ENCODE measurements around the gene LCMT1. TPM values are rescaled to one million over a fixed set of nuclear protein-coding genes. Genes with fewer than 3 reads are reported as not detected.

Gene LCMT1
- total RNA-seq, 5 donors from 2014 or later (not counting 1 experiment from before 2014, with no cell fraction given): 35.7 to 42.9 (median 36.0) TPM

DNA sequence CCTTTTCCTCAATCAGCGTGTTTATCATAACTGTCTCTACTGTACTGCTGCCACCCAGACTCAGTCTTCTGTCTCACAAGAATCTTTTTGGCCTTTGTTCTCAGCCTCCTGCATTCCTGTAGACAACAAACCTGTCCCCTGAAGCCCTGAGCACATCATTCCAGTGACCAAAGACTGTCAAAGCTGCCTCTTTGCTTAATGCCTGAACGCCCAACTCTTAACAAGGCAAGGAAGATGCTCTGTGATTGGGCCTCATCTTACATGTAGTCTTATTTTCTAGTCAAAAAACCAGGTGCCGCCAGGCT, 75.9 kb downstream of the LCMT1 start:
- Mint-ChIP-seq H3K4me1 (no peaks in the 10 kb centered on the region), H3K27ac (no peak overlapping the region), H3K9me3 (no peaks in the 10 kb centered on the region), H3K36me3 (peaks cover 3% of the 10 kb centered on the region), H3K4me3 (no peak overlapping the region), H3K27me3 (no peaks in the 10 kb centered on the region)
- POLR2A ChIA-PET: no interaction called here
- no peaks in the 10 kb centered on the region for H3K27me3 ChIP-seq (replicated peaks in 1 of 2; ENCODE audit: control insufficient read depth in 2 of 2, extremely low read depth in 1 of 2, insufficient read depth in 2 of 2, low read length in 1 of 2)
- no peaks in the 10 kb centered on the region for H3K9me3 ChIP-seq
- no peak overlapping the region for H3K4me3 ChIP-seq (ENCODE audit: control insufficient read depth in 1 of 2, extremely low read depth in 1 of 2, low read length in 1 of 2)
- H3K36me3 ChIP-seq (ENCODE audit: control insufficient read depth in 2 of 2, extremely low read depth in 1 of 2, insufficient read depth in 1 of 2, low read length in 1 of 2): no peaks in the 10 kb centered on the region
- DNase-seq (no peak), ATAC-seq (replicated peaks in 1 of 4) (no peak)
- WGBS (ENCODE audit: insufficient coverage): 97% methylated on average over 3 of the region's 3 CpGs
- CTCF ChIA-PET: no interaction called here
- H3K27ac ChIP-seq (ENCODE audit: low read length): no peak overlapping the region
- H3K4me1 ChIP-seq (ENCODE audit: control insufficient read depth in 1 of 2, extremely low read depth in 1 of 2, insufficient read depth in 2 of 2, low read length in 2 of 2): no peaks in the 10 kb centered on the region

DNA sequence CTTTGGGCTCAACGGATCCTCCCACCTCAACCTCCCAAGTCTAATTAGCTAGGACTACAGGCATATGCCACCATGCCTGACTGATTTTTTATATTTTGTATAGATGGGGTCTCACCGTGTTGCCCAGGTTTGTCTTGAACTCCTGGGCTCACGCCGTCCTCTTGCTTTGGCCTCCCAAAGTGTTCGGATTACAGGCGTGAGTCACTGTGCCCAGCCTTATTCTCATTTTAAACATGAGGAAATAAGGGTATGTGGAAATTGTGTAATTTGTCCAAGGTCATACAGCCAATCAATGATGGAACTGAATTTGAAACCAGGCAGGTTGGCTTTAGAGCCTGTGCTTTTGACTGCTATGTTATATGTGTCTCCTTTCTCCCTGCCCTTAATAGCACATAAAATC, 77.8 kb downstream of the LCMT1 start:
- no peak overlapping the region for H3K4me3 Mint-ChIP-seq
- POLR2A ChIA-PET: no interaction called here
- Histone ChIP-seq H3K36me3 (ENCODE audit: control insufficient read depth in 2 of 2, extremely low read depth in 1 of 2, insufficient read depth in 1 of 2, low read length in 1 of 2) (no peaks in the 10 kb centered on the region), H3K9me3 (no peaks in the 10 kb centered on the region), H3K4me3 (ENCODE audit: control insufficient read depth in 1 of 2, extremely low read depth in 1 of 2, low read length in 1 of 2) (no peak overlapping the region), H3K27me3 (replicated peaks in 1 of 2; ENCODE audit: control insufficient read depth in 2 of 2, extremely low read depth in 1 of 2, insufficient read depth in 2 of 2, low read length in 1 of 2) (no peaks in the 10 kb centered on the region), H3K4me1 (ENCODE audit: control insufficient read depth in 1 of 2, extremely low read depth in 1 of 2, insufficient read depth in 2 of 2, low read length in 2 of 2) (no peaks in the 10 kb centered on the region), H3K27ac (ENCODE audit: low read length) (no peak overlapping the region)
- H3K4me1 Mint-ChIP-seq: no peaks in the 10 kb centered on the region
- H3K36me3 Mint-ChIP-seq: peaks cover 3% of the 10 kb centered on the region
- DNase-seq: no peak
- H3K27ac Mint-ChIP-seq: no peak overlapping the region
- WGBS (ENCODE audit: insufficient coverage): 100% methylated on average over 4 of the region's 6 CpGs
- CTCF ChIA-PET: no interaction called here
- H3K9me3 Mint-ChIP-seq: no peaks in the 10 kb centered on the region
- no peak for ATAC-seq (replicated peaks in 1 of 4)
- H3K27me3 Mint-ChIP-seq: no peaks in the 10 kb centered on the region

DNA sequence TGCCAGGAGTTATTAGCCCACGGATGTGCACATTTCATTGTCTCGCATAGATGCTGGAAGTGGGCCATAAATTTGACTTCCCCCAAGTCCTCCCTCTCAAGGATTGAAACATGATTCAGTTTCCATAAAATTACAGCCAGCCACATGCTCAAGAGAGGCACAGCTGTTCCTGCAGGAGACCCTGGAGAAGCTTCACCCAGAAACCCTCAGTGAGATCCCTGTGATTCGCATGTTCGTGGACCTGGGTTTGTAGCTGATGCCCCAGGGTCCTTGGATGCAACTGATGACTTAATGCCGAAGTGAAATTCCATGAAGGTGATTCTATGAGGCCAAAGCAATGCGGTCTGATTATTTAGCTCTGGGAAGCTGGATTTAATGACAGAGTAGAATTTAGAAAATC, 80.6 kb downstream of the LCMT1 start:
- Histone ChIP-seq H3K4me1 (ENCODE audit: control insufficient read depth in 1 of 2, extremely low read depth in 1 of 2, insufficient read depth in 2 of 2, low read length in 2 of 2) (no peaks in the 10 kb centered on the region), H3K27ac (ENCODE audit: low read length) (no peak overlapping the region), H3K9me3 (no peaks in the 10 kb centered on the region), H3K36me3 (ENCODE audit: control insufficient read depth in 2 of 2, extremely low read depth in 1 of 2, insufficient read depth in 1 of 2, low read length in 1 of 2) (no peaks in the 10 kb centered on the region), H3K27me3 (replicated peaks in 1 of 2; ENCODE audit: control insufficient read depth in 2 of 2, extremely low read depth in 1 of 2, insufficient read depth in 2 of 2, low read length in 1 of 2) (no peaks in the 10 kb centered on the region), H3K4me3 (ENCODE audit: control insufficient read depth in 1 of 2, extremely low read depth in 1 of 2, low read length in 1 of 2) (no peak overlapping the region)
- Mint-ChIP-seq H3K4me1 (no peaks in the 10 kb centered on the region), H3K27ac (no peak overlapping the region), H3K36me3 (peaks cover 3% of the 10 kb centered on the region), H3K4me3 (no peak overlapping the region), H3K9me3 (no peaks in the 10 kb centered on the region), H3K27me3 (no peaks in the 10 kb centered on the region)
- ChIA-PET POLR2A (no interaction called here), CTCF (no interaction called here)
- no peak for ATAC-seq (replicated peaks in 1 of 4)
- 83% methylated on average over 4 of the region's 6 CpGs for WGBS (ENCODE audit: insufficient coverage)
- no peak for DNase-seq

DNA sequence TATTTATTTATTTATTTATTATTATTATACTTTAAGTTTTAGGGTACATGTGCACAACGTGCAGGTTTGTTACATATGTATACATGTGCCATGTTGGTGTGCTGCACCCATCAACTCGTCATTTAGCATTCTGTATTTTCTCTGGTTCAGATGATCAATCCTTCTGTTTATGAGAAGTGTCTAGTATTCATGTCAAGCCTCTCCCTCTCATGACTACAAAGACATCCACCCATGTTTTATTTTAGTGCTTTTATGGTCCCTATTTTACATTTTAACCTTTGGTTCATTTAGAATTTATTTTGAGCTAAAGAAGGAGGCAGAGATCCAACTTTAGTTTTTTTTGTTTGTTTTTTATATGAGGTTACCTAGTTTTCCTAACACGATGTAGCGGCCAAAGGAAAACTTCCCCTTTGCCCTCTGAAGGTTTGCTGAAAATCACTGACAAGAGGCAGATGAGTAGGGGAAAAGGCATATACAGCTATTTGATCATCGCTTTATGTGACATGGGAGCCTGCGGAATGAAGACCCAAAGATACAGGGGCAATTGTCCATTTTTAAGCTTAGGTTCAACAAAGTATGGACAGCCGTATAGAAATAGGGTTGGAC, 82.8 kb downstream of the LCMT1 start:
- no peak overlapping the region for H3K4me3 ChIP-seq (ENCODE audit: control insufficient read depth in 1 of 2, extremely low read depth in 1 of 2, low read length in 1 of 2)
- ATAC-seq (replicated peaks in 1 of 4): no peak
- no peak overlapping the region for H3K27ac Mint-ChIP-seq

DNA sequence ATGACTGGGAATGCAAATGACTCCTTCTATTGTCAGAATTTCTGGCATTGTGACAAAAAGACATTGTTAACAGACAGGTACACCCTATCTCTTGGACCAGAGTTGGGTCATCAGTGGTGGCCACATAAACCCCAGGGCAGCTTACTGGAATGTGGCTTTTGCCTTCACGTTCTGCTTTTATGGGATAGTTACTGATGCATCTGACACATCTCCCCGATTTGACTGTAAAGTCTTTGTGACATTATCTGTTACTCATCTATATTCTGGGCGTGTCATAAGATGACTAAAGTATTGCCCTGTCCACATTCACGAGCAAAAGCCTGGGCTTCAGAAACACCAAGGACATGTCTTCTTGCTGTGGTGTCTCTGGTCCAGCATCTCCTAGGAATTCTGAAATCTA, 86.5 kb downstream of the LCMT1 start:
- no peaks in the 10 kb centered on the region for H3K36me3 Mint-ChIP-seq
- Histone ChIP-seq H3K4me3 (ENCODE audit: control insufficient read depth in 1 of 2, extremely low read depth in 1 of 2, low read length in 1 of 2) (no peak overlapping the region), H3K27me3 (replicated peaks in 1 of 2; ENCODE audit: control insufficient read depth in 2 of 2, extremely low read depth in 1 of 2, insufficient read depth in 2 of 2, low read length in 1 of 2) (no peaks in the 10 kb centered on the region), H3K27ac (ENCODE audit: low read length) (no peak overlapping the region), H3K36me3 (ENCODE audit: control insufficient read depth in 2 of 2, extremely low read depth in 1 of 2, insufficient read depth in 1 of 2, low read length in 1 of 2) (no peaks in the 10 kb centered on the region), H3K9me3 (no peaks in the 10 kb centered on the region), H3K4me1 (ENCODE audit: control insufficient read depth in 1 of 2, extremely low read depth in 1 of 2, insufficient read depth in 2 of 2, low read length in 2 of 2) (no peaks in the 10 kb centered on the region)
- H3K4me3 Mint-ChIP-seq: no peak overlapping the region
- H3K27ac Mint-ChIP-seq: no peak overlapping the region
- H3K27me3 Mint-ChIP-seq: no peaks in the 10 kb centered on the region
- CTCF ChIA-PET: no interaction called here
- no peaks in the 10 kb centered on the region for H3K4me1 Mint-ChIP-seq
- DNase-seq (no peak), ATAC-seq (replicated peaks in 1 of 4) (no peak)
- no CpG with 5 or more reads among the region's 4 CpGs for WGBS (ENCODE audit: insufficient coverage)
- no peaks in the 10 kb centered on the region for H3K9me3 Mint-ChIP-seq
- POLR2A ChIA-PET: no interaction called here

More for the DNA sequence above, 82.8 kb downstream of the LCMT1 start:
- no peaks in the 10 kb centered on the region for H3K27me3 ChIP-seq (replicated peaks in 1 of 2; ENCODE audit: control insufficient read depth in 2 of 2, extremely low read depth in 1 of 2, insufficient read depth in 2 of 2, low read length in 1 of 2)
- ChIA-PET CTCF (interaction anchor here in 1 of 2 donors (0.6 kb wide), 1 partner anchor 23 kb away, joined by 5 read pairs; no protein-coding TSS in a partner anchor), POLR2A (no interaction called here)
- no peak overlapping the region for H3K27ac ChIP-seq (ENCODE audit: low read length)
- 93% methylated on average over 3 of the region's 7 CpGs for WGBS (ENCODE audit: insufficient coverage)
- H3K36me3 Mint-ChIP-seq: peaks cover 3% of the 10 kb centered on the region
- no peaks in the 10 kb centered on the region for H3K4me1 ChIP-seq (ENCODE audit: control insufficient read depth in 1 of 2, extremely low read depth in 1 of 2, insufficient read depth in 2 of 2, low read length in 2 of 2)
- H3K9me3 ChIP-seq: no peaks in the 10 kb centered on the region
- H3K27me3 Mint-ChIP-seq: no peaks in the 10 kb centered on the region
- DNase-seq: no peak
- no peaks in the 10 kb centered on the region for H3K36me3 ChIP-seq (ENCODE audit: control insufficient read depth in 2 of 2, extremely low read depth in 1 of 2, insufficient read depth in 1 of 2, low read length in 1 of 2)
- H3K4me1 Mint-ChIP-seq: no peaks in the 10 kb centered on the region
- H3K9me3 Mint-ChIP-seq: no peaks in the 10 kb centered on the region
- H3K4me3 Mint-ChIP-seq: no peak overlapping the region

DNA sequence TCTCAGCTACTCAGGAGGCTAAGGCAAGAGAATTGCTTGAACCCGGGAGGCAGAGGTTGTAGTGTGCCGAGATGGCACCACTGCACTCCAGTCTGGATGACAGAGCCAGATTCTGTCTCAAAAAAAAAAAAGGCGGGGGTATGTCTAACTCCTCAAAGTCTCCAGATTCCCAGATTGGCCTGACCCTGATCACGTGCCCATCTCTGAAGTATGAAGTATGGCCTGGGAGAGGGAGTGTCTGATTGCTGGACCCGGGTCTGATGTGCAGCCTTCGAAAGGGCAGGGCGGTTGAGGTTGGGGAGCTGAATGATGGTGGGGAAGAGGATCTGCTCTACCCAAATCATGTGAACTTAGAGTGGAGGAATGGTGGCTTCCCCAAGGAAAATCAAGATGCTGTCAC, 87.9 kb downstream of the LCMT1 start:
- Histone ChIP-seq H3K9me3 (no peaks in the 10 kb centered on the region), H3K36me3 (ENCODE audit: control insufficient read depth in 2 of 2, extremely low read depth in 1 of 2, insufficient read depth in 1 of 2, low read length in 1 of 2) (no peaks in the 10 kb centered on the region), H3K4me1 (ENCODE audit: control insufficient read depth in 1 of 2, extremely low read depth in 1 of 2, insufficient read depth in 2 of 2, low read length in 2 of 2) (no peaks in the 10 kb centered on the region), H3K27me3 (replicated peaks in 1 of 2; ENCODE audit: control insufficient read depth in 2 of 2, extremely low read depth in 1 of 2, insufficient read depth in 2 of 2, low read length in 1 of 2) (no peaks in the 10 kb centered on the region), H3K27ac (ENCODE audit: low read length) (no peak overlapping the region), H3K4me3 (ENCODE audit: control insufficient read depth in 1 of 2, extremely low read depth in 1 of 2, low read length in 1 of 2) (no peak overlapping the region)
- ChIA-PET CTCF (no interaction called here), POLR2A (no interaction called here)
- ATAC-seq (replicated peaks in 1 of 4): no peak
- Mint-ChIP-seq H3K9me3 (no peaks in the 10 kb centered on the region), H3K4me1 (no peaks in the 10 kb centered on the region), H3K27ac (no peak overlapping the region), H3K27me3 (no peaks in the 10 kb centered on the region), H3K36me3 (no peaks in the 10 kb centered on the region), H3K4me3 (no peak overlapping the region)
- 98% methylated on average over 6 of the region's 7 CpGs for WGBS (ENCODE audit: insufficient coverage)
- DNase-seq: no peak

DNA sequence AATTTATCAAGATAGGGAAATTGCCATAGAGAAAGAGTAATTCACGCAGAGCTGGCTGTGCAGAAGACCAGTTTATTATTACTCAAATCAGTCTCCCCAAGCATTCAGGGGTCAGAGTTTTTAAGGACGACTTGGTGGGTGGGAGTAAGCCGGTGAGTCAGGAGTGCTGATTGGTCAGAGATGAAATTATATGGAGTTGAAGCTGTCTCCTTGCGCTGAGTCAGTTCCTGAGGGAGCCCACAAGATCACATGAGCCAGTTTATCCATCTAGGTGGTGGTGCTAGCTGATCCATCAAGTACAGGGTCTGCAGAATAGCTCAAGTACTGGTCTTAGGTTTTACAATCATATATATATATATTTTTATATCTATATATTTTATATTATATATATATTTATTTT, 99.2 kb downstream of the LCMT1 start:
- Mint-ChIP-seq H3K36me3 (no peaks in the 10 kb centered on the region), H3K27ac (no peak overlapping the region), H3K4me3 (no peak overlapping the region), H3K27me3 (no peaks in the 10 kb centered on the region), H3K9me3 (no peaks in the 10 kb centered on the region), H3K4me1 (no peaks in the 10 kb centered on the region)
- no peak overlapping the region for H3K27ac ChIP-seq (ENCODE audit: low read length)
- no peak for DNase-seq
- 0% methylated on average over 1 of the region's 4 CpGs for WGBS (ENCODE audit: insufficient coverage)
- no peaks in the 10 kb centered on the region for H3K27me3 ChIP-seq (replicated peaks in 1 of 2; ENCODE audit: control insufficient read depth in 2 of 2, extremely low read depth in 1 of 2, insufficient read depth in 2 of 2, low read length in 1 of 2)
- no peaks in the 10 kb centered on the region for H3K4me1 ChIP-seq (ENCODE audit: control insufficient read depth in 1 of 2, extremely low read depth in 1 of 2, insufficient read depth in 2 of 2, low read length in 2 of 2)
- CTCF ChIA-PET: interaction anchor here in 1 of 2 donors (1.0 kb wide), 1 partner anchor 15 kb away, joined by 5 read pairs; no protein-coding TSS in a partner anchor
- no peak for ATAC-seq (replicated peaks in 1 of 4)
- H3K4me3 ChIP-seq (ENCODE audit: control insufficient read depth in 1 of 2, extremely low read depth in 1 of 2, low read length in 1 of 2): no peak overlapping the region
- no peaks in the 10 kb centered on the region for H3K36me3 ChIP-seq (ENCODE audit: control insufficient read depth in 2 of 2, extremely low read depth in 1 of 2, insufficient read depth in 1 of 2, low read length in 1 of 2)
- POLR2A ChIA-PET: no interaction called here
- H3K9me3 ChIP-seq: no peaks in the 10 kb centered on the region

Measured in T-cell (primary cell).